NCI-H1436 (cell line): ENCODE data around the gene TBL1XR1.
"Not testable (repeated sequence)": the region's sequence is repeated elsewhere in the genome, so short reads cannot be mapped to it uniquely, and the experiment has no call there.

Experiments
- DNase-seq: peaks from one replicate; lab custom pipeline; 2025; lab: John Stamatoyannopoulos, UW

Gene TBL1XR1

GRCh38 chr3:177208223-177208622, 10.9 kb upstream of the TBL1XR1 start:
- DNase-seq, result no peak

GRCh38 chr3:177206936-177207335, 9.7 kb upstream of the TBL1XR1 start:
- no peak for DNase-seq

- no peak for DNase-seq
Observed at GRCh38 chr3:177203689-177204395, 6.6 kb upstream of the TBL1XR1 start.

GRCh38 chr3:177203016-177203415, 5.7 kb upstream of the TBL1XR1 start:
- DNase-seq, result not testable (repeated sequence)

- no peak for DNase-seq
Observed at GRCh38 chr3:177201700-177202397, 4.6 kb upstream of the TBL1XR1 start.

GRCh38 chr3:177199206-177199760, 2.0 kb upstream of the TBL1XR1 start:
- no peak for DNase-seq

- DNase-seq, result peak; percentile 89
Observed at GRCh38 chr3:177197727-177198460, 612 bp upstream of the TBL1XR1 start.

- DNase-seq, result peak; percentile 57
Observed at GRCh38 chr3:177196456-177197040, 734 bp downstream of the TBL1XR1 start.

GRCh38 chr3:177196008-177196455, 1.2 kb downstream of the TBL1XR1 start:
- DNase-seq, result no peak

- no peak for DNase-seq
Observed at GRCh38 chr3:177195242-177195991, 1.9 kb downstream of the TBL1XR1 start.

GRCh38 chr3:177194299-177194698, 3.0 kb downstream of the TBL1XR1 start:
- DNase-seq, result no peak

GRCh38 chr3:177193688-177194268, 3.5 kb downstream of the TBL1XR1 start:
- peak; percentile 71 for DNase-seq

GRCh38 chr3:177193275-177193674, 4.0 kb downstream of the TBL1XR1 start:
- DNase-seq, result not testable (repeated sequence)

- no peak for DNase-seq
Observed at GRCh38 chr3:177190756-177191681, 6.3 kb downstream of the TBL1XR1 start.

GRCh38 chr3:177190184-177190583, 7.1 kb downstream of the TBL1XR1 start:
- not testable (repeated sequence) for DNase-seq

GRCh38 chr3:177188325-177188724, 9.0 kb downstream of the TBL1XR1 start:
- DNase-seq, result not testable (repeated sequence)

- peak; percentile 79 for DNase-seq
Observed at GRCh38 chr3:177186306-177186705, 11.0 kb downstream of the TBL1XR1 start.

- no peak for DNase-seq
Observed at GRCh38 chr3:177185035-177185574, 12.2 kb downstream of the TBL1XR1 start.

GRCh38 chr3:177184602-177185001, 12.7 kb downstream of the TBL1XR1 start:
- not testable (repeated sequence) for DNase-seq
